ENCODE measurements around the gene SLCO4A1. TPM values are rescaled to one million over a fixed set of nuclear protein-coding genes. Genes with fewer than 3 reads are reported as not detected.

The SLCO4A1 gene
- polyA plus RNA-seq, 1 donor (not counting 4 experiments of a cell fraction or from before 2014, with no cell fraction given) = 1.8 TPM

DNA sequence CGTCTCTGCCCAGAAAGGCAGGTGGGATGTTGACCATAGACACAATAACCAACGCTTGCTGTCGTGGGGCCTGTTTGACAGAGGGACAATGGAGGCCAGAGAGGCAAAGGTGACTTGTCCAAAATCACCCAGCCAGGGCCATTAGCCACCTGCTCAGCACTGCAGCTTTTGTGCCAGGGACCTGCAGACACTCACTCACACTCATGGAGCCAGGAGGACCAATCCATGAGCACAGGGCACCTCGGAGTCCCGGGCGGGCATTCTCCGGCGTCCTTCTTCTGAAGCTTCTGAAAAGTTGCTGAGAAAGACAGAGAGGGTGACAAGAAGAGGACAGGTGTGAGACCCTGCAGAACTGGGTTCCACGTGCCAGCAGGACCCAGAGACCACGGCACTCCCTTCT, 45.4 kb upstream of the SLCO4A1 start:
- Histone ChIP-seq H3K4me2 (ENCODE audit: control insufficient read depth, extremely low read depth, insufficient read depth, low read depth, low read length) (no peak overlapping the region), H4K20me1 (ENCODE audit: control insufficient read depth, extremely low read depth, insufficient read depth, low read length) (no peaks in the 10 kb centered on the region), H3K27ac (ENCODE audit: control insufficient read depth, insufficient read depth, low read length) (no peak overlapping the region), H3K4me3 (ENCODE audit: control insufficient read depth in 2 of 3, extremely low read depth in 1 of 3, insufficient read depth in 2 of 3, low read depth in 1 of 3, low read length in 3 of 3) (no peak overlapping the region), H3K79me2 (ENCODE audit: control insufficient read depth, insufficient read depth, low read length) (no peaks in the 10 kb centered on the region), H3K9me1 (ENCODE audit: control insufficient read depth, extremely low read depth, insufficient read depth, low read length) (no peaks in the 10 kb centered on the region), H3K4me1 (ENCODE audit: control insufficient read depth, extremely low read depth, insufficient read depth, low read length) (peaks cover 16% of the 10 kb centered on the region), H3K36me3 (ENCODE audit: control insufficient read depth in 2 of 2, extremely low read depth in 1 of 2, insufficient read depth in 2 of 2, low read length in 2 of 2) (no peaks in the 10 kb centered on the region), H2AFZ (ENCODE audit: control insufficient read depth, low read length) (no peak overlapping the region), H3K27me3 (ENCODE audit: control insufficient read depth, extremely low read depth, insufficient read depth, low read length) (peaks cover 37% of the 10 kb centered on the region), H3K9me3 (ENCODE audit: control insufficient read depth, low read depth, low read length) (no peaks in the 10 kb centered on the region), H3K9ac (ENCODE audit: control insufficient read depth, extremely low read depth, insufficient read depth, low read length) (no peak overlapping the region)
- dilution Hi-C loops (cut with MboI; ENCODE audit: extremely low pct_ligation_motif_present, low sequenced_read_pairs) = no loop called here
- TF ChIP-seq, protein P1, sequence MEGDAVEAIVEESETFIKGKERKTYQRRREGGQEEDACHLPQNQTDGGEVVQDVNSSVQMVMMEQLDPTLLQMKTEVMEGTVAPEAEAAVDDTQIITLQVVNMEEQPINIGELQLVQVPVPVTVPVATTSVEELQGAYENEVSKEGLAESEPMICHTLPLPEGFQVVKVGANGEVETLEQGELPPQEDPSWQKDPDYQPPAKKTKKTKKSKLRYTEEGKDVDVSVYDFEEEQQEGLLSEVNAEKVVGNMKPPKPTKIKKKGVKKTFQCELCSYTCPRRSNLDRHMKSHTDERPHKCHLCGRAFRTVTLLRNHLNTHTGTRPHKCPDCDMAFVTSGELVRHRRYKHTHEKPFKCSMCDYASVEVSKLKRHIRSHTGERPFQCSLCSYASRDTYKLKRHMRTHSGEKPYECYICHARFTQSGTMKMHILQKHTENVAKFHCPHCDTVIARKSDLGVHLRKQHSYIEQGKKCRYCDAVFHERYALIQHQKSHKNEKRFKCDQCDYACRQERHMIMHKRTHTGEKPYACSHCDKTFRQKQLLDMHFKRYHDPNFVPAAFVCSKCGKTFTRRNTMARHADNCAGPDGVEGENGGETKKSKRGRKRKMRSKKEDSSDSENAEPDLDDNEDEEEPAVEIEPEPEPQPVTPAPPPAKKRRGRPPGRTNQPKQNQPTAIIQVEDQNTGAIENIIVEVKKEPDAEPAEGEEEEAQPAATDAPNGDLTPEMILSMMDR (optimal IDR thresholded peaks at IDR 0.05 in 1 of 3, IDR thresholded peaks at IDR 0.05 in 1 of 3, conservative IDR thresholded peaks at IDR 0.05 in 1 of 3; ENCODE audit: extremely low read depth in 1 of 3, insufficient read depth in 2 of 3, low read length in 3 of 3) = no peak
- TF ChIP-seq EZH2 (IDR thresholded peaks at IDR 0.05; ENCODE audit: low read length) = no peak
- FAIRE-seq (no peak), DNase-seq (ENCODE audit: low read depth, low spot score) (no peak)

DNA sequence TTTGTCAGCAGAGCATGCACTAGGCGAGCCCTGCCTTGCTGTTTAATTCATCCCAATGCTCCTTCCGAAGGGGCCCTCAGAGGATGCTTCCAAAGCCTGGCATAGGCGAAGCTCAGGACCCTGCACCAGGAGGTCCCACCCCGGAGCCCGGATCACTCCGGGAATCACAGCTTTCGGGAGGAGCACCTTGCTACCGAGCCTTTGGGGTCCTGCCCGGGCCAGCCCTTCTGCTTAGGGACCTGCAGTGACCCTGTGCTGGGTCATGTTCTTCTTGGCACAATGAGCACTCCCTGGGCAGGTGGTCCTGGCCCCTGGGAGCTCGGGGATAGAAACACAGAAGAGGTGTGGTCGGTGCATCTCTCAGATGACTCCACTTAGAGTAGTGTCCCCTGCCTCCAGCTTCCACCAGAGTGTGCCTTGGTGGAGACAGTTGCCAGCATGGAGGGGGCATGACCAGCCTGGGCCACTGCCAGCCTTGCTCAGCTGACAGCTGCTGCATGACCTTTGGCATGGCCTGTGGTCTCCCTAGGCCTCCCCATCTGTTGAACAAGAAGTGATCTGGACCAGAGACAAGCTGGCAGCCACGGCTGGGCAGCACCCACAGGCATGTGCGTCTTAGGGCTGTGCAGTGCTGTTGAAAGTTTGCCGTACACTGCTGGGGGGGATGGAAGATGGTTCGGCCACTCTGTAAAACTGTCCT, 44.7 kb upstream of the SLCO4A1 start:
- Histone ChIP-seq H3K27ac (ENCODE audit: control insufficient read depth, insufficient read depth, low read length) (no peak overlapping the region), H3K9me3 (ENCODE audit: control insufficient read depth, low read depth, low read length) (no peaks in the 10 kb centered on the region), H4K20me1 (ENCODE audit: control insufficient read depth, extremely low read depth, insufficient read depth, low read length) (no peaks in the 10 kb centered on the region), H3K4me1 (ENCODE audit: control insufficient read depth, extremely low read depth, insufficient read depth, low read length) (peaks cover 22% of the 10 kb centered on the region), H3K9ac (ENCODE audit: control insufficient read depth, extremely low read depth, insufficient read depth, low read length) (no peak overlapping the region), H3K27me3 (ENCODE audit: control insufficient read depth, extremely low read depth, insufficient read depth, low read length) (peaks cover 44% of the 10 kb centered on the region), H3K4me2 (ENCODE audit: control insufficient read depth, extremely low read depth, insufficient read depth, low read depth, low read length) (no peak overlapping the region), H3K79me2 (ENCODE audit: control insufficient read depth, insufficient read depth, low read length) (no peaks in the 10 kb centered on the region), H3K9me1 (ENCODE audit: control insufficient read depth, extremely low read depth, insufficient read depth, low read length) (no peaks in the 10 kb centered on the region), H3K36me3 (ENCODE audit: control insufficient read depth in 2 of 2, extremely low read depth in 1 of 2, insufficient read depth in 2 of 2, low read length in 2 of 2) (no peaks in the 10 kb centered on the region), H2AFZ (ENCODE audit: control insufficient read depth, low read length) (no peak overlapping the region), H3K4me3 (ENCODE audit: control insufficient read depth in 2 of 3, extremely low read depth in 1 of 3, insufficient read depth in 2 of 3, low read depth in 1 of 3, low read length in 3 of 3) (no peak overlapping the region)
- DNase-seq (ENCODE audit: low read depth, low spot score) = no peak
- dilution Hi-C loops (cut with MboI; ENCODE audit: extremely low pct_ligation_motif_present, low sequenced_read_pairs) = no loop called here
- TF ChIP-seq, protein P1 (optimal IDR thresholded peaks at IDR 0.05 in 1 of 3, IDR thresholded peaks at IDR 0.05 in 1 of 3, conservative IDR thresholded peaks at IDR 0.05 in 1 of 3; ENCODE audit: extremely low read depth in 1 of 3, insufficient read depth in 2 of 3, low read length in 3 of 3) = no peak
- no peak for TF ChIP-seq EZH2 (IDR thresholded peaks at IDR 0.05; ENCODE audit: low read length)
- no peak for FAIRE-seq
